ENCODE measurements around the gene C8G. TPM values are rescaled to one million over a fixed set of nuclear protein-coding genes. Genes with fewer than 3 reads are reported as not detected.

C8G gene
- total and polyA plus RNA-seq, 2 of the 13 experiments (the other 11 are each of a cell fraction or from before 2014, with no cell fraction given): 4.9 to 12.8 TPM

GRCh38 chr9:136947955-136948510, 3.0 kb downstream of the C8G start (continued):
- no peak for TF ChIP-seq EZH2 (conservative IDR thresholded peaks at IDR 0.05; ENCODE audit: low read depth, low read length)
- TF ChIP-seq HDAC2 (CRISPR knock-in tag; IDR thresholded peaks at IDR 0.05): peak; percentile 44; the same call in 1 of the 2 replicates
- TF ChIP-seq KDM4B (CRISPR knock-in tag; IDR thresholded peaks at IDR 0.05): no peak
- TF ChIP-seq ZNF367 (CRISPR knock-in tag; IDR thresholded peaks at IDR 0.05; ENCODE audit: borderline replicate concordance): no peak
- no peak for TF ChIP-seq ZNF124 (CRISPR knock-in tag; IDR thresholded peaks at IDR 0.05)
- TF ChIP-seq RERE (CRISPR knock-in tag; IDR thresholded peaks at IDR 0.05; ENCODE audit: low read depth): no peak
- TF ChIP-seq, protein P1, sequence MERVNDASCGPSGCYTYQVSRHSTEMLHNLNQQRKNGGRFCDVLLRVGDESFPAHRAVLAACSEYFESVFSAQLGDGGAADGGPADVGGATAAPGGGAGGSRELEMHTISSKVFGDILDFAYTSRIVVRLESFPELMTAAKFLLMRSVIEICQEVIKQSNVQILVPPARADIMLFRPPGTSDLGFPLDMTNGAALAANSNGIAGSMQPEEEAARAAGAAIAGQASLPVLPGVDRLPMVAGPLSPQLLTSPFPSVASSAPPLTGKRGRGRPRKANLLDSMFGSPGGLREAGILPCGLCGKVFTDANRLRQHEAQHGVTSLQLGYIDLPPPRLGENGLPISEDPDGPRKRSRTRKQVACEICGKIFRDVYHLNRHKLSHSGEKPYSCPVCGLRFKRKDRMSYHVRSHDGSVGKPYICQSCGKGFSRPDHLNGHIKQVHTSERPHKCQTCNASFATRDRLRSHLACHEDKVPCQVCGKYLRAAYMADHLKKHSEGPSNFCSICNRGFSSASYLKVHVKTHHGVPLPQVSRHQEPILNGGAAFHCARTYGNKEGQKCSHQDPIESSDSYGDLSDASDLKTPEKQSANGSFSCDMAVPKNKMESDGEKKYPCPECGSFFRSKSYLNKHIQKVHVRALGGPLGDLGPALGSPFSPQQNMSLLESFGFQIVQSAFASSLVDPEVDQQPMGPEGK (CRISPR knock-in tag; IDR thresholded peaks at IDR 0.05): peak; percentile 34; the same call in 1 of the 2 replicates
- no peak for TF ChIP-seq PHB2 (IDR thresholded peaks at IDR 0.05; ENCODE audit: partially characterized antibody)
- TF ChIP-seq ZNF569 (CRISPR knock-in tag; IDR thresholded peaks at IDR 0.05; ENCODE audit: borderline replicate concordance): no peak
- no peak for TF ChIP-seq RNF219 (CRISPR knock-in tag; IDR thresholded peaks at IDR 0.05)
- no peak for TF ChIP-seq THAP9 (CRISPR knock-in tag; IDR thresholded peaks at IDR 0.05; ENCODE audit: borderline replicate concordance)
- peak; percentile 23 for TF ChIP-seq IKZF4 (CRISPR knock-in tag; IDR thresholded peaks at IDR 0.05; ENCODE audit: borderline replicate concordance, low read depth, not compliant biosample characterization)
- TF ChIP-seq PCBP2 (optimal IDR thresholded peaks at IDR 0.05; ENCODE audit: low read depth, low read length, poor library complexity, severe bottlenecking): no peak
